ENCODE results near the gene CIAO1. TPM values are rescaled to one million over a fixed set of nuclear protein-coding genes. Genes with fewer than 3 reads are reported as not detected.
A peak's percentile ranks its signal among the peaks of the same experiment; 100 is the strongest.
"Not testable (repeated sequence)": the region's sequence is repeated elsewhere in the genome, so short reads cannot be mapped to it uniquely, and the experiment has no call there.

Gene CIAO1
- total RNA-seq, 2 donors from 2014 or later: 98.0 to 108 TPM

GRCh38 chr2:96257744-96258143 lies 8.3 kb upstream of the CIAO1 start:
- peaks cover 32 to 42% of the 10 kb centered on the region in 2 donors for H3K4me1 Mint-ChIP-seq (ENCODE audit: low read depth in 2 of 2)
- H3K27me3 Mint-ChIP-seq; H3K27ac Mint-ChIP-seq; H3K4me3 Mint-ChIP-seq; H3K9me3 Mint-ChIP-seq; DNase-seq (ENCODE audit: low spot score); H3K36me3 Mint-ChIP-seq; ATAC-seq: not testable (repeated sequence)

GRCh38 chr2:96258166-96259022 lies 7.6 kb upstream of the CIAO1 start:
- H3K27ac Mint-ChIP-seq: peak overlapping the region in 1 of 2 donors; percentile 85
- ATAC-seq: no peak
- H3K4me1 Mint-ChIP-seq (ENCODE audit: low read depth in 2 of 2): peaks cover 32 to 42% of the 10 kb centered on the region in 2 donors
- DNase-seq (ENCODE audit: low spot score): no peak
- H3K27me3 Mint-ChIP-seq: no peaks in the 10 kb centered on the region
- peaks cover 6% of the 10 kb centered on the region for H3K36me3 Mint-ChIP-seq
- no peak overlapping the region for H3K4me3 Mint-ChIP-seq
- no peaks in the 10 kb centered on the region for H3K9me3 Mint-ChIP-seq

- Mint-ChIP-seq H3K36me3 (peaks cover 9% of the 10 kb centered on the region), H3K27me3 (no peaks in the 10 kb centered on the region), H3K4me1 (ENCODE audit: low read depth in 2 of 2) (peaks cover 42 to 51% of the 10 kb centered on the region in 2 donors), H3K9me3 (no peaks in the 10 kb centered on the region), H3K27ac (peak overlapping the region; percentile 76 to 85), H3K4me3 (no peak overlapping the region)
- peak in 1 of 2 donors; percentile 29 for ATAC-seq
- no peak for DNase-seq (ENCODE audit: low spot score)
Measured at GRCh38 chr2:96259497-96259921, 6.5 kb upstream of the CIAO1 start.

GRCh38 chr2:96260387-96261260 lies 5.4 kb upstream of the CIAO1 start:
- H3K27ac Mint-ChIP-seq: peak overlapping the region; percentile 76 to 85
- H3K36me3 Mint-ChIP-seq: peaks cover 4% of the 10 kb centered on the region
- peaks cover 42 to 50% of the 10 kb centered on the region in 2 donors for H3K4me1 Mint-ChIP-seq (ENCODE audit: low read depth in 2 of 2)
- no peaks in the 10 kb centered on the region for H3K27me3 Mint-ChIP-seq
- H3K9me3 Mint-ChIP-seq: no peaks in the 10 kb centered on the region
- peak overlapping the region; percentile 32 for H3K4me3 Mint-ChIP-seq
- DNase-seq (ENCODE audit: low spot score) (no peak), ATAC-seq (peak; percentile 54 to 58)

- ATAC-seq: no peak
- H3K9me3 Mint-ChIP-seq: no peaks in the 10 kb centered on the region
- H3K4me1 Mint-ChIP-seq (ENCODE audit: low read depth in 2 of 2): peaks cover 44 to 52% of the 10 kb centered on the region in 2 donors
Measured at GRCh38 chr2:96261328-96262003, 4.6 kb upstream of the CIAO1 start.

GRCh38 chr2:96262306-96262705 lies 3.7 kb upstream of the CIAO1 start:
- H3K36me3 Mint-ChIP-seq: peaks cover 9% of the 10 kb centered on the region
- H3K9me3 Mint-ChIP-seq: no peaks in the 10 kb centered on the region
- H3K27ac Mint-ChIP-seq: peak overlapping the region in 1 of 2 donors; percentile 29
- ATAC-seq (no peak), DNase-seq (ENCODE audit: low spot score) (no peak)
- no peaks in the 10 kb centered on the region for H3K27me3 Mint-ChIP-seq
- H3K4me3 Mint-ChIP-seq: no peak overlapping the region
- peaks cover 45 to 52% of the 10 kb centered on the region in 2 donors for H3K4me1 Mint-ChIP-seq (ENCODE audit: low read depth in 2 of 2)

More at GRCh38 chr2:96261328-96262003, 4.6 kb upstream of the CIAO1 start:
- no peak for DNase-seq (ENCODE audit: low spot score)
- Mint-ChIP-seq H3K36me3 (peaks cover 7% of the 10 kb centered on the region), H3K27ac (peak overlapping the region; percentile 76 to 85), H3K4me3 (no peak overlapping the region), H3K27me3 (no peaks in the 10 kb centered on the region)

GRCh38 chr2:96264086-96264485 lies 1.9 kb upstream of the CIAO1 start:
- H3K4me3 Mint-ChIP-seq: peak overlapping the region; percentile 98
- no peaks in the 10 kb centered on the region for H3K9me3 Mint-ChIP-seq
- DNase-seq (ENCODE audit: low spot score): no peak
- H3K4me1 Mint-ChIP-seq (ENCODE audit: low read depth in 2 of 2): peaks cover 56 to 61% of the 10 kb centered on the region in 2 donors
- H3K27me3 Mint-ChIP-seq: no peaks in the 10 kb centered on the region
- H3K36me3 Mint-ChIP-seq: peaks cover 24% of the 10 kb centered on the region
- no peak for ATAC-seq
- H3K27ac Mint-ChIP-seq: peak overlapping the region; percentile 32 to 88

GRCh38 chr2:96264656-96265348 lies 1.2 kb upstream of the CIAO1 start:
- Mint-ChIP-seq H3K4me3 (peak overlapping the region; percentile 98), H3K27ac (peak overlapping the region; percentile 32 to 88), H3K36me3 (peaks cover 25% of the 10 kb centered on the region), H3K9me3 (no peaks in the 10 kb centered on the region), H3K27me3 (no peaks in the 10 kb centered on the region), H3K4me1 (ENCODE audit: low read depth in 2 of 2) (peaks cover 49 to 53% of the 10 kb centered on the region in 2 donors)
- ATAC-seq (no peak), DNase-seq (ENCODE audit: low spot score) (no peak)

GRCh38 chr2:96265349-96265839 lies 631 bp upstream of the CIAO1 start:
- Mint-ChIP-seq H3K4me3 (peak overlapping the region; percentile 98), H3K27me3 (no peaks in the 10 kb centered on the region), H3K4me1 (ENCODE audit: low read depth in 2 of 2) (peaks cover 47 to 49% of the 10 kb centered on the region in 2 donors), H3K9me3 (no peaks in the 10 kb centered on the region), H3K36me3 (peaks cover 25% of the 10 kb centered on the region), H3K27ac (peak overlapping the region in 1 of 2 donors; percentile 88)
- ATAC-seq (peak; percentile 20 to 21), DNase-seq (ENCODE audit: low spot score) (peak; percentile 70)

GRCh38 chr2:96267159-96267971 lies 1.3 kb downstream of the CIAO1 start:
- H3K4me1 Mint-ChIP-seq (ENCODE audit: low read depth in 2 of 2): peaks cover 37 to 39% of the 10 kb centered on the region in 2 donors
- no peaks in the 10 kb centered on the region for H3K27me3 Mint-ChIP-seq
- H3K4me3 Mint-ChIP-seq: peak overlapping the region; percentile 98
- peaks cover 25% of the 10 kb centered on the region for H3K36me3 Mint-ChIP-seq
- ATAC-seq (peak in 1 of 2 donors; percentile 47), DNase-seq (ENCODE audit: low spot score) (peak; percentile 66)
- H3K27ac Mint-ChIP-seq: peak overlapping the region; percentile 88 to 94
- H3K9me3 Mint-ChIP-seq: no peaks in the 10 kb centered on the region

GRCh38 chr2:96271995-96272394 lies 6.0 kb downstream of the CIAO1 start:
- Mint-ChIP-seq H3K4me1 (ENCODE audit: low read depth in 2 of 2) (peaks cover 18 to 19% of the 10 kb centered on the region in 2 donors), H3K27me3 (no peaks in the 10 kb centered on the region), H3K36me3 (peaks cover 16% of the 10 kb centered on the region), H3K4me3 (no peak overlapping the region), H3K9me3 (no peaks in the 10 kb centered on the region), H3K27ac (peak overlapping the region in 1 of 2 donors; percentile 26)
- DNase-seq (ENCODE audit: low spot score) (no peak), ATAC-seq (no peak)

- ATAC-seq: no peak
- DNase-seq (ENCODE audit: low spot score): no peak
- no peak overlapping the region for H3K27ac Mint-ChIP-seq
- H3K27me3 Mint-ChIP-seq: no peaks in the 10 kb centered on the region
- H3K36me3 Mint-ChIP-seq: peaks cover 7% of the 10 kb centered on the region
- H3K4me3 Mint-ChIP-seq: no peak overlapping the region
- H3K9me3 Mint-ChIP-seq: no peaks in the 10 kb centered on the region
- H3K4me1 Mint-ChIP-seq (ENCODE audit: low read depth in 2 of 2): peaks cover 3% of the 10 kb centered on the region in 2 donors
Measured at GRCh38 chr2:96273763-96274162, 7.7 kb downstream of the CIAO1 start.
